GM20000 (cell line): Measurements from ENCODE around the gene LPGAT1.

Source experiments
- DNase-seq: peaks from one replicate; pipeline ENCODE4 v3.0.0; 2012; ENCODE audit warnings: low spot score
- CTCF ChIP-seq: IDR thresholded peaks from 2 replicates; pipeline ENCODE4 v1.5.1; 2012; ENCODE audit warnings: mild to moderate bottlenecking, control low read depth; ENCODE audit errors: extremely low read depth, missing control alignments

The LPGAT1 gene

GRCh38 chr1:211811126-211811525 is 19.4 kb downstream of the LPGAT1 start:
- DNase-seq, result no peak
- no peak for TF ChIP-seq CTCF

GRCh38 chr1:211808475-211808874 is 22.1 kb downstream of the LPGAT1 start:
- no peak for TF ChIP-seq CTCF
- DNase-seq, result no peak

- no peak for TF ChIP-seq CTCF
- DNase-seq, result no peak
Observed at GRCh38 chr1:211804915-211805314, 25.6 kb downstream of the LPGAT1 start.

DNA sequence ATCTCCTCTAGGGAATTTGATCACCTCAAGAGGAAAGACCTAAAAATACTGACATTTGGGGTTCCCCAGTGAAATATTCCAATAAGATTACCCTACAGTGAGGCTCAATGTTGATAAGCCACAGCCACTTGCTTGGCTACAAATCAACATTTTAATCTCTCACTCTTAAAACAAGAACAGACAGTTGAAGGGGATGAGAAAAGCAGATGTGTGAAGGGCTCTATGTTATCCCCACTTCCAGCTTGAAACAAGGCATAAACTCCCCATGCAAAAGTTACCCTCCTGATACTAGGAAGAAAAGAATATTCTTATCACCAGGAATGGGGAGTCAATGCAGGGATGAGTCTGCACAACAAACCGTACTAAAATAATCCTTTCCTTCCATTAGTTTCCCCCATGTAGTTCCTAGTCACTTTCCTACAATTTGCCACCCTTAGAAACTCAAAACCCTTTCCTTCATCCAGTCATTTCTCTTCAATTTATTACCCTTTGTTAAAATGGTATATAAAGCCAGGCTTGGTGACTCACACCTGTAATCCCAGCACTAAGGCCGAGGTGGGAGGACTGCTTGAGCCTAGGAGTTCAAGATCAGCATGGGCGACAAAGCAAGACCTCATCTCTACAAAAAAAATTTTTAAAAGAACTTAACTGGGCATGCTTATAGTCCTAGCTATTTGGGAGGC is 29.5 kb downstream of the LPGAT1 start:
- no peak for TF ChIP-seq CTCF

GRCh38 chr1:211797994-211798393 is 32.6 kb downstream of the LPGAT1 start:
- DNase-seq, result no peak
- no peak for TF ChIP-seq CTCF

More for the DNA sequence above, 29.5 kb downstream of the LPGAT1 start:
- DNase-seq, result no peak

GRCh38 chr1:211791979-211792378 is 38.6 kb downstream of the LPGAT1 start:
- no peak for TF ChIP-seq CTCF
- no peak for DNase-seq

DNA sequence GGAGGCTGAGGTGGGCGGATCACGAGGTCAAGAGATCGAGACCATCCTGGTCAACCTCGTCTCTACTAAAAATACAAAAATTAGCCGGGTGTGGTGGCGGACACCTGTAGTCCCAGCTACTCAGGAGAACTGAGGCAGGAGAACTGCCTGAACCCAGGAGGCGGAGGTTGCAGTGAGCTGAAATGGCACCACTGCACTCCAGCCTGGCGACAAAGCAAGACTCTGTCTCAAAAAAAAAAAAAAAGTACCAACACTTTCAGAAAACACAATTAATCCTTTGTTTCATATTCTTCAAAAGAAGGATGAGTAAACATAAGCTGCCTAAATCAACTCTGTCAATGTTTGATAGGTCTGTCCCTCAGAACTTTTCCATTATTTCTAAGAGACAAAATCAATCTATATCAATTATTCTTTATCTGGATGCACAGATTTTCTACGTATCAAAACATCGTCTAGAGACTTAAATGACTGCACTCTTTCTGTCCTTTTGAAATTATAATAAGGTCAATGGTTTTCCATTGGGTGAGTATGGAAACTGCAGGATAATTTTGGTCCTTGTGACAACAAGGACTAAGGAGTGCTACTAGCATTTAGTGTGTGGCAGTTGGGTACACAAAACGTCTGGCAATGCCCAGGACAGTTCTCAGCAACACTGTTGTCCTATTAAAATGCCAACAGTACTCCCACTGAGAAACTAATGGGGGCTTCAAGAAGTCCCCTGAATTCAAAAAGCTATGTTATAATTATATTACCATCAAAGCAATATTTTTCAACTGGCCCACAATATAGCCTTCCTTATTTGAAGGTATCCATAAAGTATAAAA is 40.7 kb downstream of the LPGAT1 start:
- no peak for TF ChIP-seq CTCF
- DNase-seq, result no peak
